Activated B cell treated with CpG ODN at 0.5 μM for 24 hours (primary cell): Measurements from ENCODE around the gene ARL3. TPM values are rescaled to one million over a fixed set of nuclear protein-coding genes. Genes with fewer than 3 reads are reported as not detected.
A peak's percentile ranks its signal among the peaks of the same experiment; 100 is the strongest.

Experiments used
- ATAC-seq: fragments of 200-7000 bp; cut with Tn5 transposase; one replicate; pipeline ENCODE4 v1.10.0; 2021; ENCODE audit warnings: low read depth, mild to moderate bottlenecking, moderate library complexity
- CTCF ChIA-PET: fragments of 350-600 bp; sonication (Branson Sonifier 250); formaldehyde crosslinking; loops from one replicate; lab custom pipeline; 2021; ENCODE audit warnings: antibody characterized with exemption; lab: Charles Lee
- POLR2A ChIA-PET: fragments of 350-600 bp; sonication (Branson Sonifier 250); formaldehyde crosslinking; loops from one replicate; lab custom pipeline; 2021; ENCODE audit warnings: antibody characterized with exemption; lab: Charles Lee
- DNase-seq: peaks from one replicate; pipeline ENCODE4 v3.0.0; 2022
- H3K27ac Mint-ChIP-seq: one replicate; pipeline ENCODE4 v1.8.0; 2020; ENCODE audit warnings: mixed read lengths
- H3K27me3 Mint-ChIP-seq: one replicate; pipeline ENCODE4 v1.8.0; 2021; ENCODE audit warnings: mixed read lengths
- H3K36me3 Mint-ChIP-seq: one replicate; pipeline ENCODE4 v1.8.0; 2021; ENCODE audit warnings: low read depth, mixed read lengths
- H3K4me1 Mint-ChIP-seq: one replicate; pipeline ENCODE4 v1.8.0; 2021; ENCODE audit warnings: mixed read lengths
- H3K4me3 Mint-ChIP-seq: one replicate; pipeline ENCODE4 v1.8.0; 2020; ENCODE audit warnings: mild to moderate bottlenecking, mixed read lengths
- H3K9me3 Mint-ChIP-seq: one replicate; pipeline ENCODE4 v1.8.0; 2020; ENCODE audit warnings: mixed read lengths
- intact Hi-C: fragments of 100-400 bp; cut with micrococcal nuclease; formaldehyde crosslinking; loops from one replicate; pipeline ENCODE4 v1.15.1; 2024
- total RNA-seq: library from RNA; stranded (reverse); gene quantifications from 2 replicates; pipeline ENCODE4 v1.2.3, GENCODE V29; 2022
- TF ChIP-seq, protein P1 (sequence below): fragments of 200-600 bp; IDR thresholded peaks from one replicate; pipeline ENCODE4 v1.8.0; 2022; ENCODE audit warnings: antibody characterized with exemption, mild to moderate bottlenecking

The ARL3 gene
- total RNA-seq, 1 donor from 2014 or later: 5.1 TPM

DNA sequence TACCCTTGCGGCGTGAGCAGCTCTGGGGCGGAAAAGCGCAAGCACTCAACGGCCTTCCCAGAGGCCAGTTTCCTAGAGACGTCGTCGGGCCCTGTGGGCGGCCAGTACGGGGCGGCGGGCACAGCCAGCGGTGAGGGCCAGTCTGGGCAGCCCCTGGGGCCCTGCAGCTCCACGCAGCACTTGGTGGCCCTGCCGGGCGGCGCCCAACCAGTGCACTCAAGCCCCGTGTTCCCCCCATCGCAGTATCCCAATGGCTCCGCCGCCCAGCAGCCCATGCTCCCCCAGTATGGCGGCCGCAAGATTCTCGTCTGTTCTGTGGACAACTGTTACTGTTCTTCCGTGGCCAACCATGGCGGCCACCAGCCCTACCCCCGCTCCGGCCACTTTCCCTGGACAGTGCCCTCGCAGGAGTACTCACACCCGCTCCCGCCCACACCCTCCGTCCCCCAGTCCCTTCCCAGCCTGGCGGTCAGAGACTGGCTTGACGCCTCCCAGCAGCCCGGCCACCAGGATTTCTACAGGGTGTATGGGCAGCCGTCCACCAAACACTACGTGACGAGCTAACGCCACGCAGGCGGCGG, 57.3 kb downstream of the ARL3 start:
- CTCF ChIA-PET: no interaction called here
- intact Hi-C loops: no loop called here
- Mint-ChIP-seq H3K4me3 (no peak overlapping the region), H3K9me3 (no peaks in the 10 kb centered on the region), H3K27me3 (no peaks in the 10 kb centered on the region), H3K36me3 (peaks cover 51% of the 10 kb centered on the region), H3K4me1 (peaks cover 40% of the 10 kb centered on the region), H3K27ac (no peak overlapping the region)
- POLR2A ChIA-PET: interaction anchor here (1.4 kb wide), 1 partner anchor 11 kb away, joined by 4 read pairs; no protein-coding TSS in a partner anchor
- ATAC-seq (no peak), DNase-seq (no peak)
- TF ChIP-seq, protein P1, sequence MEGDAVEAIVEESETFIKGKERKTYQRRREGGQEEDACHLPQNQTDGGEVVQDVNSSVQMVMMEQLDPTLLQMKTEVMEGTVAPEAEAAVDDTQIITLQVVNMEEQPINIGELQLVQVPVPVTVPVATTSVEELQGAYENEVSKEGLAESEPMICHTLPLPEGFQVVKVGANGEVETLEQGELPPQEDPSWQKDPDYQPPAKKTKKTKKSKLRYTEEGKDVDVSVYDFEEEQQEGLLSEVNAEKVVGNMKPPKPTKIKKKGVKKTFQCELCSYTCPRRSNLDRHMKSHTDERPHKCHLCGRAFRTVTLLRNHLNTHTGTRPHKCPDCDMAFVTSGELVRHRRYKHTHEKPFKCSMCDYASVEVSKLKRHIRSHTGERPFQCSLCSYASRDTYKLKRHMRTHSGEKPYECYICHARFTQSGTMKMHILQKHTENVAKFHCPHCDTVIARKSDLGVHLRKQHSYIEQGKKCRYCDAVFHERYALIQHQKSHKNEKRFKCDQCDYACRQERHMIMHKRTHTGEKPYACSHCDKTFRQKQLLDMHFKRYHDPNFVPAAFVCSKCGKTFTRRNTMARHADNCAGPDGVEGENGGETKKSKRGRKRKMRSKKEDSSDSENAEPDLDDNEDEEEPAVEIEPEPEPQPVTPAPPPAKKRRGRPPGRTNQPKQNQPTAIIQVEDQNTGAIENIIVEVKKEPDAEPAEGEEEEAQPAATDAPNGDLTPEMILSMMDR: no peak

DNA sequence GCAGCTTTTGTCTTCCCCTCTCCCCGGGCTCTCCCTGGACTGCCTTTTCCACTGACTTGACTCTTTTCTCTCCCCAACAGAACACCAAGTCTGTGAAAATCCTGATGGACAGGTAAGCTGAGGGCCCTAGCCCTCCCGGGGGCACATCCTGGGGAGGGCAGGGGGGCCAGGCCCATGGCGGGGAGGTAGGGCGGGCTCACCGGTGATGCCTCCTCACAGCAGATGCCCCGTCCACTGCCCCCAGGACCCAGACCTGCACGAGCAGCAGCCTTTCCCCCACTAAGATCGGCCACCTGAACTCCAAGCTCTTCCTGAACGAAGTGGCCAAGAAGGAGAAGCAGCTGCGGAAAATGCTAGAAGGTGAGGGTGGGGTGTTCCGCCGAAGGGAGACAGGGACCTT, 58.2 kb downstream of the ARL3 start:
- Mint-ChIP-seq H3K27me3 (no peaks in the 10 kb centered on the region), H3K27ac (no peak overlapping the region), H3K9me3 (no peaks in the 10 kb centered on the region), H3K36me3 (peaks cover 51% of the 10 kb centered on the region), H3K4me1 (peaks cover 41% of the 10 kb centered on the region), H3K4me3 (no peak overlapping the region)
- TF ChIP-seq, protein P1: no peak
- CTCF ChIA-PET: no interaction called here
- DNase-seq (no peak), ATAC-seq (no peak)
- POLR2A ChIA-PET: interaction anchor here (0.6 to 2.1 kb wide), 4 partner anchors 10 to 59 kb away, joined by 4 to 7 read pairs (median 4); no protein-coding TSS in a partner anchor
- intact Hi-C loops: no loop called here

DNA sequence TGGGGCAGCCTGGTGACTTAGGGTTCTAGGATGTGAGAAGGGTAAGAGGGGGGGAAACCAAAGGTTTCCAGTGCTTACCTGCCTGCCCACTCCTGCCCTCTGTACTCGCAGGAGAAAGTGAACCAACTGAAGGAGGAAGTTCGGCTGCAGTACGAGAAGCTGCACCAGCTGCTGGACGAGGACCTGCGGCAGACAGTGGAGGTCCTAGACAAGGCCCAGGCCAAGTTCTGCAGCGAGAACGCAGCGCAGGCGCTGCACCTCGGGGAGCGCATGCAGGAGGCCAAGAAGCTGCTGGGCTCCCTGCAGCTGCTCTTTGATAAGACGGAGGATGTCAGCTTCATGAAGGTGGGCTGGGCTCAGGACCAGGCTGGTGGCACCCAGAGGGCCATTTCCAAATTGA, 59.2 kb downstream of the ARL3 start:
- peaks cover 51% of the 10 kb centered on the region for H3K36me3 Mint-ChIP-seq
- POLR2A ChIA-PET: interaction anchor here (2.0 to 2.1 kb wide), 2 partner anchors 9 to 11 kb away, joined by 7 to 13 read pairs; partner anchors contain the start of gene TRIM8
- ATAC-seq: no peak
- TF ChIP-seq, protein P1: no peak
- no peaks in the 10 kb centered on the region for H3K27me3 Mint-ChIP-seq
- CTCF ChIA-PET: interaction anchor here (1.4 kb wide), 1 partner anchor 24 kb away, joined by 3 read pairs; no protein-coding TSS in a partner anchor
- H3K9me3 Mint-ChIP-seq: no peaks in the 10 kb centered on the region
- no peak for DNase-seq
- intact Hi-C loops: no loop called here
- no peak overlapping the region for H3K4me3 Mint-ChIP-seq
- H3K4me1 Mint-ChIP-seq: peaks cover 43% of the 10 kb centered on the region
- H3K27ac Mint-ChIP-seq: no peak overlapping the region

DNA sequence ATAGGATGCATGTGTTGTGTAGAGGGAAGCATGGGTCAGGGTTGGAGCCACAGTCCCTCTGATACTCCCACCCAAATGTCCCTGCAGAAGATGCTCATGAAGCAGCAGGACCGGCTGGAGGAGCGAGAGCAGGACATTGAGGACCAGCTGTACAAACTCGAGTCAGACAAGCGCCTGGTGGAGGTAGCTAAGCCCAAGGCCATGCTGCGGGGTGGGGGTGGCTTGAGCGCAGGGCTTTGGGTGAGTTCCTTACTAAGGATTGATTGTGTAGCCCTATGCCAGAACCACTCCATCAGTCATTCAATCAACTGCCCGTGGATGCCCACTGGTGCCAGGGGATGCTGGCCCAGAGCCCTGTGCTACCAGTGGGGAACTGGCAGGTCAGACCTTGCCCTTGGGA, 59.6 kb downstream of the ARL3 start:
- no peak overlapping the region for H3K27ac Mint-ChIP-seq
- TF ChIP-seq, protein P1: no peak
- CTCF ChIA-PET: interaction anchor here (1.4 kb wide), 1 partner anchor 24 kb away, joined by 3 read pairs; no protein-coding TSS in a partner anchor
- POLR2A ChIA-PET: interaction anchor here (2.0 to 4.3 kb wide), 3 partner anchors 8 to 21 kb away, joined by 7 to 30 read pairs (median 13); partner anchors contain the start of gene TRIM8
- no peak for ATAC-seq
- intact Hi-C loops: no loop called here
- peaks cover 46% of the 10 kb centered on the region for H3K4me1 Mint-ChIP-seq
- no peaks in the 10 kb centered on the region for H3K27me3 Mint-ChIP-seq
- no peaks in the 10 kb centered on the region for H3K9me3 Mint-ChIP-seq
- H3K4me3 Mint-ChIP-seq: no peak overlapping the region
- peaks cover 51% of the 10 kb centered on the region for H3K36me3 Mint-ChIP-seq
- no peak for DNase-seq

DNA sequence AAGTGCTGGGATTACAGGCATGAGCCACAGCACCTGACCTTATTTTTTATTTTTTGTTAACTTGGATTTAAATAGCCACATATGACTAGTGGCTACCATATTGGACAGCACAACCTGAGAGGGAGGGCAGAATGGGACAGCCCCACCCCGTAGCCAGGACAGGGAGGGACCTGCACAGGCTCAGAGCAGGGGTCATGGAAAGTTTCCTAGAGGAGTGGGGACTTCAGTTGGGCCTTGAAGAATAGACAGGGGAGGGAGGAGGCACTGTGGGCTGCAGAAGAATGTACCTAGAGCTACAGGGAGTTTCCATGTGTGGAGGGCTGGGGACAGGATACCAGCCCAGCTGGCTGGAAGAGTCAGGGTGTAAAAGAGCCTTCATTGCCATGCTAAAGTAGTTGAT, 61.1 kb downstream of the ARL3 start:
- Mint-ChIP-seq H3K9me3 (no peaks in the 10 kb centered on the region), H3K4me1 (peaks cover 61% of the 10 kb centered on the region), H3K4me3 (peak overlapping the region; percentile 78), H3K36me3 (peaks cover 44% of the 10 kb centered on the region), H3K27ac (peak overlapping the region; percentile 98), H3K27me3 (no peaks in the 10 kb centered on the region)
- CTCF ChIA-PET: interaction anchor here (1.2 kb wide), 1 partner anchor 142 kb away, joined by 4 read pairs; no protein-coding TSS in a partner anchor
- intact Hi-C loops: no loop called here
- POLR2A ChIA-PET: interaction anchor here (0.7 to 4.7 kb wide), 5 partner anchors 9 to 61 kb away, joined by 4 to 30 read pairs (median 22); partner anchors contain the start of genes ARL3, SFXN2 and TRIM8
- no peak for DNase-seq
- no peak for ATAC-seq
- TF ChIP-seq, protein P1: no peak
